SKM-1 treated with dmso at 0.1 percent for 144 hours (cell line): ENCODE measurements around the gene PDC.

ENCODE experiments used
- DNase-seq: peaks from one replicate; lab custom pipeline; 2025; ENCODE audit not compliant: unreplicated experiment; lab: John Stamatoyannopoulos, UW

PDC gene

DNA sequence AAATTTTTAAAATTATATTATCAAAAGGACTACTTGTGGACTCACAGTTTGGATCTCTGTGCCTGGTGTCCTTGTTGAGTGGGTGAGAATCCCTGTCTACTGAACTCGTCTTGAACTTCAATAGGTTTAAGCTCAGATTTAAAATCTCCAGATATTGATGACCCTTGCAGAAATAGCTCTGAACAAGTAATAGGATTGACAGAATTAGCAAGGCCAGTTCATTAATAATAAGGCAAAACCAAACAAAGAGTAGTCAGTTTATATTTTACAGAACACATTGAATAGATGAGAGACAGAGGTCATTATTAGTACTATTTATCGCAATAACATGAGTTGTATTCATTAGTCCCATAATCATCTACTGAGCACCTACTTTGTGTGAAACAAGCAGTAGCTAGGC, at the start of gene PDC:
Gene PDC (minus strand): TSS at position 101 of the 400 bp plus-strand sequence. CDS start 11,655 bp downstream, outside the sequence.
- DNase-seq = no peak

DNA sequence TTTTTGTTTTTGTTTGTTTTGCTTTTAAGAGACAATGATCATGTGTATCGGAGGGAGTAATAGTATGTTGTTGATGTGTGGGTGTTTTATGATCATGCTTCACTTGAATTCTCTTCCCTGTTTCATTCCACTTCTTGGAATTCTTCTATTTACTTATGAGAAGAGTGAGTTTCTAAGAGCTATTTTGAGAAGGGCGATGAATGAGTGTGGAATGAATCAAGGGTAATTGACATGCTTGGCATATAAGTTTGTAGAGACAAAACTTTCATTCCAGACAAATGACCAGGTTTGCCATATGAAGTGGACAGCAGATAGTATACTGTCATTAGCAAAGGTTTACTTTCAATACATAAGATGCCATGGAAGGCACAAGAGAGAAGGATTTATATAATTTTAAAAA, 42.3 kb upstream of the PDC start:
- no peak for DNase-seq

DNA sequence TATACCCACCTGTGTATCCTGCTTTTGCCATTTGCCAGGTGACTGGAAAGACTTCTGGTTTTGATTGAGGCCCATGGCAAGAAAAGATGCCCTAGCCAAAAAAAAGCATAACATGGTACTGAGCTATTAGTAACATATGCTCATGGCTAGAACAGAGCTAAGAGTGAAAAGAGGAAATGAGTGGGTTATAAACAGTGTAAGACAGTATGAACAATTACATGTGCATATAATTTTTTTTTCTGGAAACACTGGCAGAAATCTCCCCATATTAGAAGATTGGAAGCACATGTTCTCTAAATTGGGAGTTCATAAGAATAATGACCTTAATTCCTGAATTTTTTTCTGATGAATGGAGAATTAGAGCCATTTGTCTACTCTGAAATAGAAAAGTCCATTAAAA, 41.2 kb upstream of the PDC start:
- no peak for DNase-seq

DNA sequence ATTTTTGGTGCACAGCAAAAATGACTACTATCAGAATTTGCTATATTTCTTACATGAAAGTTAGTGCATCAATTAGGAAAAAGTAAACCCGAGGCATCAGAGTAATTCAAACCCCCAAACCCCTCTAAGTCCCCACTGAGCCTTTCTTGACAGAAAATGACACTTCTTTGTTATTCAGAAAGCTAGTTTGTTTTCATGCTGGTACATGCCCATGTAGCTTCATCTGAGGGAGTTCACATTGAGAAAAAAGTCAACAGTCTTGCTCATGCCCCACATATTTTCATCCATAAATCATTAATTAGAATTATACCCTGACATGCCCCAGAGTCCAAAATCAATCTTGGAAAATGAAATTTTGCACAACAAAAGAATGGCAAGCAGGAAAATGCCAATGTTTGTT, 39.9 kb upstream of the PDC start:
- no peak for DNase-seq

- no peak for DNase-seq
Measured at GRCh38 chr1:186499571-186499970, 38.7 kb upstream of the PDC start.

- DNase-seq = no peak
Measured at GRCh38 chr1:186498695-186499389, 37.9 kb upstream of the PDC start.

DNA sequence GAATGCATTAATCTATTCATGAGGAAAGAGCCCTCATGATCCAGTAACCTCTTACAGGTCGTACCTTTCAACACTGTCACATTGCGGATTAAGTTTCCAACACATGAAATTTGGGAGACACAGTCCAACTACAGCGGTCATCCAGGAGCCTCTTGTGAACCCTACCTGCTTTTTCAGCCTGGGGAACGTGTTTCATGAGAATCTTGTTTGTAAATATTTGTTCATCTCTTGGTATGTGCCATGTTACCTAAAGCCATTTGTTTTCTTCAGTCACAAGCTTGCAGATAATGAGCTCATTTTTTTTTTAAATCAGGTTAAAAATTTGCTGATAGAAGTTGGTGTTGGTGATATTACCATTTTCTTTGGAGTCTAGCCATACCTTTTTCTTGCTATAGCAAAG, 37.2 kb upstream of the PDC start:
- no peak for DNase-seq

- DNase-seq = no peak
Measured at GRCh38 chr1:186497651-186498050, 36.7 kb upstream of the PDC start.

GRCh38 chr1:186496171-186496851, 35.4 kb upstream of the PDC start:
- no peak for DNase-seq

- no peak for DNase-seq
Measured at GRCh38 chr1:186494832-186495271, 33.9 kb upstream of the PDC start.

GRCh38 chr1:186492531-186493291, 31.8 kb upstream of the PDC start:
- DNase-seq = no peak

GRCh38 chr1:186491336-186491735, 30.4 kb upstream of the PDC start:
- DNase-seq = no peak

DNA sequence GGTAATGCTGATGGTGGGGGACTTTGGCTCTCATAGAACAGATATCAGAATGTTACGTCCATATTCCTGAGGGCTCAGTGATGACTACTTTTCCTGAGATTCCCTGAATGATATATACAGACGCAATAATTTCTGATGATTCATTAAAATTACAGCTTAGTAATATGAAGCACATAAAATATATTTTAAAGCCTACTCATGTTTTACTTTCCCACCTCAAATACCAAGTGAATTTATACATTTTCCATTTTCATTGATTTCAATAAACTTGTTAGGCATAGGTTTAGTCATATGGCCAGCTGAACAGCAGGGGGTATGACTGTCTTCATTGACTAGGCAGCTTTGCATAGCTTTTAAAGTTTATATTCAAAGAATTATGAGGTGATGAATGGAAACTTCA, 26.2 kb upstream of the PDC start:
- DNase-seq = no peak

- no peak for DNase-seq
Measured at GRCh38 chr1:186486061-186486460, 25.1 kb upstream of the PDC start.

- no peak for DNase-seq
Measured at GRCh38 chr1:186483561-186483960, 22.6 kb upstream of the PDC start.

DNA sequence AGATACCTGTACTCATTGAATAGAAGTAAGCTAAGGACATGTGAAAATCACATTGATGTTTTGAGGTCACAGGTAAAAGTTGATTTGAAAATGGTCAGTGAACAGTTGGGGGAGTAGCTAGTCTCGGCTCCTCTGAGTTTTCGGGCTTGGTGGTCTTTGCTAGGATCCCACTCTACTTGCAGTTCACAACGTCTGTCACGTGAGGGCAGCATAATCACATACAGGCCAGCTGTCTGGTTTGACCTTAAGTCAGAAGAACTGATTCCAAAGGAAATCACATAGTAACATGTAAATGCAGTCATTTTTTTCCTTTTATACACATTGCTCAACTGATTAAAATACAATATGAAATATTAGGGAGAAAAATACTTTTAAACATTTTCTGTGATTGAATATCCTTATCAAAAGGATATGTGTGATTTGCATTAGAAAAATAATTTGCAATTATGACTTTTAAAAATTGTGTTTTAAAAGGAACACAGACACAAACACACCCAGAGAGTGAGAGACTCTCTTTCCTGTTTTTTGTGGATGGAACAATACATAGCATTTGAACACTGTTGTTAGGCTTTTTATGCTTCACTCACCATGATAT, 21.8 kb upstream of the PDC start:
- peak; percentile 45 for DNase-seq

DNA sequence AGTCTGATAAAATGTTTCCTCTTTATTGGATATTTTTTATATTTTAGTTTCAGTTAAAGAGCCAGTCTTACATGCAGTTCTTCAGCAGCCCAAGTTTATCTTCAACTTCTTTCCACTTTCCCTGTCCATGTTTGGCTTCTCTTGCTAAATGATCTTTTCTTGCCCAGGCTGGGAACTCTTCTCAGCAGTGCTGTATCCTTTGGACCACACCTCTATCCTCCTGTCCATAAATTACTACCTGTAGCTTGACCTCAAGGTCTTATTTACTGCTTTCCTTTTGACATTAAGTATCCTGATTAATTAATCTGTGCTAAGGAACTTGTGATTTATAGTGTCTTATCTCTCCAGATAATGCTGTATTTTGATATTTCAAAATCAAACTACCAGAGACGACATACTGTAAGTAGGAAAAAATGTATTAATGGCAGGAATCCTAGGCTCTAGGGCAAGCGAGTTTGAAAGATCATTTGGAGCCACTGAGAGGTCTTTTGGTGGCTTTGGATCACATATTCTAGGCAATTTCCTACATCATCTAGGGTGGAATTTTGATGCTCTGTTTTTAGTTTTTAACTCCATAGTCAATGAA, 20.5 kb upstream of the PDC start:
- no peak for DNase-seq

- no peak for DNase-seq
Measured at GRCh38 chr1:186479162-186479561, 18.2 kb upstream of the PDC start.

- no peak for DNase-seq
Measured at GRCh38 chr1:186476264-186477040, 15.5 kb upstream of the PDC start.

DNA sequence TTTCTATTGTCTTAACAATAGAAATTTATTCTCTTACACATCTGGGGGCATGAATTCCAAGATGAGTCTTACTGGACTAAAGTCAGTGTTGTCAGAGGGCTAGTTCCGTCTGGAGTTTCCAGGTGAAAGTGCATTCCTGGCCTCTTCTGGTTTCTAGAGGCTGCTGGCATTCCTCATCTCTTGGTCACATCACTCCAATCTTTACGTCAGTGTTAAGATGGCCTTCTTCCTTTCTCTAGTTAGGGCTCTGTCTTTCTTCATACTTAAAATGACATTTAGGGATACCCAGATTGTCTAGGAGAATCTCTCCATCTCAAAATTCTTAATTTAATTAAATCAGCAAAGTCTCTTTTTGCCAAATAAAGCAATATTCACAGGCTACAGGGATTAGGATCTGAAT, 13.3 kb upstream of the PDC start:
- no peak for DNase-seq
